ENCODE data around the gene SRSF3.
"Not testable (repeated sequence)": the region's sequence is repeated elsewhere in the genome, so short reads cannot be mapped to it uniquely, and the experiment has no call there.

SRSF3 gene

GRCh38 chr6:36649701-36650484 is 55.7 kb downstream of the SRSF3 start:
- DNase-seq (ENCODE audit: low read depth), result no peak

DNA sequence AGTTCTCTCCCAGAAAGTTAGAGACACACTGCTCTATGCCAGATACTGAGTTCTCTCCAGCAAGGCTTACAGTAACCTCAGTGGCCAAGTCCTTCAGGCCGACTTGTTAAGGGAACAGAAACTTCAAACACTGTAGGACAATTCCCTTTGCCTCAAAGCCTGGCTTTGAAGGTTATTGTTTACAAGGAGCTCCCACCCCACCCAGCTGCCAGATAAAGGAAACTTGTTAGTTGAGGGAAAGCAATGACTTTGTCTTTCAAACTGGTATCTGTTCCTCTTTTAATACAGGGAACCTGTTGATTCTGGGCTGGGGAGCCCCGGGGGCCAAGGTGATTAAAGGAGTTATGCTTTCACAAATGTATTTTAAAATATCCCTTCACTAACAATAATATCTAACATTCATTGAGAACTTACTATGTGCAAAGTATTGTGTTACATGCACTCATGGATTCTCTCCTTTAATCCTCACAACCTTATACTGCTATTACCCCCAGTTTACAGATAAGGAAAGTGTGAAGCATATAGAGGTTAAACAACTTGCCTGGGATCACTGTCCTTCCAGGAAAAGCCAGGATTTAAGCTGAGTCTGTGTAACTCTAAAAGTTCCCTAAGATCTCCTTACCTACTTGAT is 56.8 kb downstream of the SRSF3 start:
- no peak for DNase-seq (ENCODE audit: low read depth)

DNA sequence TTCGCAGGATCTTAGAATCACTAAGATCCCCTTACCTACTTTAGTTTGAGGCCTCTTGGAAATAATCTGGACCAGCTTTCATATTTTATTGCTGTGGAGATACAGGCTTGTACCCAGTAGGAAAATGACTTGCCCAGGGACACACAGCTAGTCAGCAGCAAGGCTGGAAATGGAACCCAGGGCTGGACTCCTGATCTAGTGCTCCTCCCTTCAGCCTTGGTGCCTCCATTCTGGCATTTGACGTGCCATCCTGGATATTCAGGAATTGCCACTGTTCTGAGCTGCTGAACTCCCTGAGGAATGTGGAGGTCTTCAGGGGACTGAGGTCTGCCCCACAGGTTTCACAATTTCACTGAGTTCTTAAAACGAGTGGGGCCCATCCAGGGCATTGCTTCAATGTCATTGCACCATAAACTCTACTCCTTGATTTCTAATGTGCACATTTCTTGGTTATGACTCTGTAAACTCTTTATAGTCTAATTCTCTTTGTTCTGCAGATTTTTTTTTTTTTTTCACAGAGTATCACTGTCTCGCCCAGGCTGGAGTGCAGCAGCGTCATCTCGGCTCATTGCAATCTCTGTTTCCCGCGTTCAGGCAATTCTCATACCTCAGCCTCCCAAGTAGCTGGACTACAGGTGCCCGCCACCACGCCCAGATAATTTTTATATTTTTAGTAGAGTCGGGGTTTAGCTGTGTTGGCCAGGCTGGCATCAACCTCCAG is 57.7 kb downstream of the SRSF3 start:
- DNase-seq (ENCODE audit: low read depth), result no peak

- not testable (repeated sequence) for DNase-seq (ENCODE audit: low read depth)
Measured at GRCh38 chr6:36654469-36654868, 60.3 kb downstream of the SRSF3 start.

Measured in activated gamma-delta T cell treated with anti-CD3 and anti-CD28 coated beads, Interleukin-2, amount 50 U/mL, for 16 hours (primary cell).